Heart left ventricle (tissue), 16 donors: ENCODE measurements around the gene HMGB4. TPM values are rescaled to one million over a fixed set of nuclear protein-coding genes. Genes with fewer than 3 reads are reported as not detected.

Experiments used
- ATAC-seq, 4 donors: fragments of 200-7000 bp; cut with Tn5 transposase; one replicate each; pipeline ENCODE4 v1.9.1; 2020 to 2022; ENCODE audit warnings: moderate library complexity in 4 of 4, mild to moderate bottlenecking in 3 of 4, moderate number of reproducible peaks in 1 of 4
- DNase-seq, 5 donors: peaks; one replicate each; pipeline ENCODE4 v3.0.0-alpha.2; 2020
- H3K27ac ChIP-seq, 12 donors: fragments of 200-600 bp; sonication (generic) in 4 of 12; one replicate each; pipeline versions ENCODE4 v1.5.0 to v1.8.0; 2016 to 2022; ENCODE audit warnings: mild to moderate bottlenecking in 2 of 12
- H3K27me3 ChIP-seq, 9 donors: fragments of 200-600 bp; sonication (generic) in 2 of 9; one replicate each; pipeline versions ENCODE4 v1.5.1 to v1.8.0; 2016 to 2022; ENCODE audit warnings: mild to moderate bottlenecking in 3 of 9
- H3K36me3 ChIP-seq, 9 donors: fragments of 200-600 bp; sonication (generic) in 2 of 9; one replicate each; pipeline versions ENCODE4 v1.5.0 to v1.8.0; 2018 to 2022; ENCODE audit warnings: mild to moderate bottlenecking in 2 of 9
- H3K4me1 ChIP-seq, 12 donors: fragments of 200-600 bp; sonication (generic) in 4 of 12; one replicate each; pipeline versions ENCODE4 v1.5.0 to v1.8.0; 2016 to 2022; ENCODE audit warnings: mild to moderate bottlenecking in 3 of 12
- H3K4me3 ChIP-seq, 12 donors: fragments of 200-600 bp; sonication (generic) in 4 of 12; one replicate each; pipeline versions ENCODE4 v1.5.0 to v1.8.0; 2017 to 2022; ENCODE audit warnings: mild to moderate bottlenecking in 9 of 12, moderate library complexity in 4 of 12
- H3K9me3 ChIP-seq, 12 donors: fragments of 200-600 bp; sonication (generic) in 4 of 12; one replicate each; pipeline versions ENCODE4 v1.5.0 to v1.8.0; 2016 to 2022; ENCODE audit warnings: mild to moderate bottlenecking in 1 of 12
- CTCF ChIP-seq, 12 donors: fragments of 200-600 bp; sonication (generic) in 4 of 12; IDR thresholded peaks; one replicate each; pipeline versions ENCODE4 v1.5.0 to v1.8.0; 2018 to 2022; ENCODE audit warnings: antibody characterized with exemption in 12 of 12, mild to moderate bottlenecking in 5 of 12
- POLR2A ChIP-seq, 2 donors: fragments of 450-650 bp; IDR thresholded peaks; one replicate each; pipeline ENCODE4 v1.6.1; 2017; ENCODE audit warnings: antibody characterized with exemption in 2 of 2, mild to moderate bottlenecking in 2 of 2, moderate library complexity in 2 of 2
- WGBS, 4 donors: extraction: QIAGEN DNeasy Blood & Tissue Kit in 2 of 4; methylation state at CpG; one replicate each; pipeline versions ENCODE4 v1.1.5 to v1.1.7; 2013 to 2018; 5-methylcytosine and 5-hydroxymethylcytosine counted together
- intact Hi-C, 10 donors: fragments of 100-400 bp; cut with DNase I; formaldehyde crosslinking; loops; one replicate each; pipeline versions ENCODE4 v1.11.1 to v1.14.2; 2022
- long read RNA-seq, 3 donors: library from polyadenylated mRNA; unstranded; transcript quantifications; one replicate each; pipeline ENCODE4 v2.0.0, GENCODE V29; 2020 to 2021
- polyA plus RNA-seq, 2 donors: library from polyadenylated mRNA; stranded (reverse); fragments of 200-250 nt; gene quantifications; one replicate each; pipeline ENCODE4 v1.2.3, GENCODE V29; 2013
- total RNA-seq, 9 donors: library from RNA; depleted of rRNA in 2 of 9; stranded (reverse); fragments of >200 nt in 2 of 9; fragmentation: NEBNext Ultra II Directional in 3 of 9; extraction: Animal tissue kit (Norgen Biotek cat#: 25700) in 3 of 9; gene quantifications; one replicate each; pipeline versions ENCODE4 v1.1.0 to v1.2.4, GENCODE V29; 2016 to 2023
- donor health status: ischemic (EF 13 %, LVEDD 7.1; RV severe dilation, severe dysfunction).
- donor health status: healthy with polysubstance abuse.
- donor health status: DM: no; HTN: yes; CAD: no.
- donor health status: DM: no; HTN: no; CAD: no.
- donor health status: ischemic (EF 25% LVEDD 6.9; RV normal size, moderate dysfunction).
- donor health status: ischemic (EF 25% LVEDD 5.7; RV mildly dilated, moderate dysfunction).
- donor health status: healthy.
- donor health status: DM: yes; HTN: yes; CAD: no.
- donor health status: ischemic (EF 35%, LVEDD 5.7; RV mildly dilated, moderate dysfunction).
- donor health status: nonischemic (EF 11% LVEDD 7.7; RV severe dilation, severe dysfunction).
- donor health status: DM: yes; HTN: yes; CAD: no.
- donor health status: PGD.
- donor health status: ischemic (EF 29% LVEDD 5.4; RV normal size, mild dysfunction).
- donor health status: nonischemic (EF 23%, LVEDD 6.1; RV moderate dilation, normal function).

The HMGB4 gene
- total RNA-seq (not detected), polyA plus RNA-seq (not detected)
- long read RNA-seq, donor 1: 0 reads
- long read RNA-seq, donor 2: 0 reads
- long read RNA-seq, donor 3: 0 reads

GRCh38 chr1:33863779-33864178 lies at the start of gene HMGB4:
HMGB4 (plus strand) TSS chr1:33864079; CDS start chr1:33864192, 113 bp downstream.
- H3K27me3 ChIP-seq: peaks cover 0 to 13% (median 0%) of the 10 kb centered on the region in 9 donors
- no peak within 1 kb of the TSS for H3K4me3 ChIP-seq
- TF ChIP-seq POLR2A (IDR thresholded peaks at IDR 0.05) (no peak), CTCF (IDR thresholded peaks at IDR 0.05) (no peak)
- H3K9me3 ChIP-seq: peaks cover 0 to 3% (median 0%) of the 10 kb centered on the region in 12 donors
- no peak for ATAC-seq
- no peaks in the 10 kb centered on the region for H3K4me1 ChIP-seq
- no peaks in the 10 kb centered on the region for H3K36me3 ChIP-seq
- 75 to 78% (median 76%) methylated on average over 2 to 3 of the region's 3 CpGs for WGBS, 4 donors
- no peak for DNase-seq
- H3K27ac ChIP-seq: no peak within 1 kb of the TSS
- intact Hi-C loops: no loop called here

- peaks cover 0 to 12% (median 1%) of the 10 kb centered on the region in 12 donors for H3K9me3 ChIP-seq
- intact Hi-C loops: no loop called here
- no peak for TF ChIP-seq CTCF (IDR thresholded peaks at IDR 0.05)
- no peak for TF ChIP-seq POLR2A (IDR thresholded peaks at IDR 0.05)
- H3K27me3 ChIP-seq: no peaks in the 10 kb centered on the region
- H3K36me3 ChIP-seq: no peaks in the 10 kb centered on the region
- WGBS, 4 donors: 68 to 77% (median 76%) methylated on average over 2 of the region's 2 CpGs
- DNase-seq: no peak
- H3K27ac ChIP-seq: no peak overlapping the region
- no peaks in the 10 kb centered on the region for H3K4me1 ChIP-seq
- ATAC-seq: no peak
- H3K4me3 ChIP-seq: no peak overlapping the region
These were observed 49.7 kb upstream of the HMGB4 start for GRCh38 chr1:33814166-33814565.

- no peak for TF ChIP-seq CTCF (IDR thresholded peaks at IDR 0.05)
- no peak for TF ChIP-seq POLR2A (IDR thresholded peaks at IDR 0.05)
- ATAC-seq (no peak), DNase-seq (no peak)
- Histone ChIP-seq H3K27me3 (peaks cover 0 to 2% (median 0%) of the 10 kb centered on the region in 9 donors), H3K27ac (no peak overlapping the region), H3K4me1 (no peaks in the 10 kb centered on the region), H3K36me3 (no peaks in the 10 kb centered on the region), H3K9me3 (peaks cover 0 to 3% (median 0%) of the 10 kb centered on the region in 12 donors), H3K4me3 (no peak overlapping the region)
- intact Hi-C loops: no loop called here
- WGBS, 4 donors: 56 to 64% (median 59%) methylated on average over 4 of the region's 4 CpGs
These were observed 48.8 kb upstream of the HMGB4 start for GRCh38 chr1:33815061-33815460.

- ATAC-seq: no peak
- H3K27ac ChIP-seq: no peak overlapping the region
- H3K36me3 ChIP-seq: no peaks in the 10 kb centered on the region
- DNase-seq: no peak
- TF ChIP-seq POLR2A (IDR thresholded peaks at IDR 0.05): no peak
- no peak for TF ChIP-seq CTCF (IDR thresholded peaks at IDR 0.05)
- peaks cover 0 to 2% (median 0%) of the 10 kb centered on the region in 9 donors for H3K27me3 ChIP-seq
- H3K4me1 ChIP-seq: no peaks in the 10 kb centered on the region
- intact Hi-C loops: no loop called here
- H3K9me3 ChIP-seq: no peaks in the 10 kb centered on the region
- 71 to 82% (median 79%) methylated on average over 3 of the region's 3 CpGs for WGBS, 4 donors
- H3K4me3 ChIP-seq: no peak overlapping the region
These were observed 45.8 kb upstream of the HMGB4 start for GRCh38 chr1:33818071-33818470.
